ENCODE measurements around the gene ACSS1. TPM values are rescaled to one million over a fixed set of nuclear protein-coding genes. Genes with fewer than 3 reads are reported as not detected.
A peak's percentile ranks its signal among the peaks of the same experiment; 100 is the strongest.

ACSS1 gene
- total RNA-seq, 1 donor from 2014 or later: 7.3 TPM

DNA sequence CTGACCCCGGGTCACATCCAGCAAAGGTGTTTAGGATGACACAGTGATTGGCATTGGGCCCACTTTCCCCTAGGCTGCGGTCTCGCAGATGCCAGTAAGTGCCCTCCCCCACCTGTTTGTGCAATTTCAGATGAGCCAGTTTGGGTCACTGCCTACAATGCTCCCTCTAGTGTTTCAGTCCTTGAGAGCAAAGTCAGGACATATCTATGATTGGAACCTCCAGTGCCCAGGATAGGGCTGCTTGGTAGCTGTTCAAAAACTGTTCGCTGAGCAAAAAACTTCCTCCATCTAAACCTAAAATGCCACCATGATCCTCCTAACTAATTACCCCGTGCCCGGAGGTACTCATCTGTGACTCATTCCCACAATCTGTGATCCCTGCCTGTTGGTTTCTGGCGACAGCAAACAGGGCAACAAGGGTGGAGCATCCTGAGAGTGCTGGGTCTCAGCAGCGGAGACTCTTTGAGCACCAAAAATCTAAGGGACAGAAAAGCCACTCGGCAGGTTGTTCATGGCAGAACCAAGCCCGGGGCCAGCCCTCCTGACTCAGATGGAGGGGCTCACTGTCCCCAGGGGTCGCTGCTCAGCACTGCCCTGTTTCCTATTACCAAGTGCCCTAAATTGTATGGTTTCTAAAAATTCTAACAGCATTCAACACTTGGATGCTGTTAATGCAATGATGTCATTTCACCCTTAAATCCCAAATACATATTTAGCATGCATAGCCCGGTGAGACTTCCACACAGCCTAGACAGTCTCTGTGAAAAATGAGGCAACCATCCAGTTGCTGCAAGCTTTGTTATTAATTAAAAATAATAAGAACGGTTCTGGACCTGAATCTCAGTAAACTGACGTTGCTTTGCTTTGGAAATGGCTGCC, 19.0 kb upstream of the ACSS1 start:
- H3K4me3 ChIP-seq (ENCODE audit: low read depth, low read length): no peak overlapping the region
- TF ChIP-seq, protein P1, sequence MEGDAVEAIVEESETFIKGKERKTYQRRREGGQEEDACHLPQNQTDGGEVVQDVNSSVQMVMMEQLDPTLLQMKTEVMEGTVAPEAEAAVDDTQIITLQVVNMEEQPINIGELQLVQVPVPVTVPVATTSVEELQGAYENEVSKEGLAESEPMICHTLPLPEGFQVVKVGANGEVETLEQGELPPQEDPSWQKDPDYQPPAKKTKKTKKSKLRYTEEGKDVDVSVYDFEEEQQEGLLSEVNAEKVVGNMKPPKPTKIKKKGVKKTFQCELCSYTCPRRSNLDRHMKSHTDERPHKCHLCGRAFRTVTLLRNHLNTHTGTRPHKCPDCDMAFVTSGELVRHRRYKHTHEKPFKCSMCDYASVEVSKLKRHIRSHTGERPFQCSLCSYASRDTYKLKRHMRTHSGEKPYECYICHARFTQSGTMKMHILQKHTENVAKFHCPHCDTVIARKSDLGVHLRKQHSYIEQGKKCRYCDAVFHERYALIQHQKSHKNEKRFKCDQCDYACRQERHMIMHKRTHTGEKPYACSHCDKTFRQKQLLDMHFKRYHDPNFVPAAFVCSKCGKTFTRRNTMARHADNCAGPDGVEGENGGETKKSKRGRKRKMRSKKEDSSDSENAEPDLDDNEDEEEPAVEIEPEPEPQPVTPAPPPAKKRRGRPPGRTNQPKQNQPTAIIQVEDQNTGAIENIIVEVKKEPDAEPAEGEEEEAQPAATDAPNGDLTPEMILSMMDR (IDR thresholded peaks at IDR 0.05; ENCODE audit: insufficient read depth, low read length, poor library complexity, severe bottlenecking): peak; percentile 15
- no peak for DNase-seq (ENCODE audit: low read depth)

DNA sequence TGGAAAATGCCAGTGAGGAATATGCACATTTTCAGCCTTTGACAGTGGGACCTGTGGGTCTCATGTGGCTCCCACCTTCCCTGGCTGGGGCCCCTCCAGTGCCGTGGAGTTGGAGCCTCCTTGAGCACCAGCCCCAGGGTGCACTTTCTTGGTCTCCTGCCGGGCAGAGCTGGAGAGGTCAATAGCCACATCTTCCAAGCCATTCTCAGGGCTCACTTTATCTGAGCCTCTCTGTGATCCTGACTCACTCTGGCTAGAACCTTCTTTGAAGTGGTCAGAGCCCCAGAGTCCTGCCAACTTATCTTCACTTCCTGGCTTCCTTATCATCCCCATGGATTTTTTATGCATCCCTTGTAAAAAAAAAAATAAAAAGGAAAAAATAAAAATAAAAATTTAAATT, 18.3 kb upstream of the ACSS1 start:
- no peaks in the 10 kb centered on the region for H3K36me3 ChIP-seq (ENCODE audit: control insufficient read depth, insufficient read depth, low read length)
- no peak for DNase-seq (ENCODE audit: low read depth)
- peaks cover 52% of the 10 kb centered on the region for H3K27me3 ChIP-seq (ENCODE audit: control insufficient read depth, insufficient read depth, low read length)

More for the DNA sequence above, 19.0 kb upstream of the ACSS1 start:
- H3K27me3 ChIP-seq (ENCODE audit: control insufficient read depth, insufficient read depth, low read length): peaks cover 54% of the 10 kb centered on the region
- H3K36me3 ChIP-seq (ENCODE audit: control insufficient read depth, insufficient read depth, low read length): no peaks in the 10 kb centered on the region

DNA sequence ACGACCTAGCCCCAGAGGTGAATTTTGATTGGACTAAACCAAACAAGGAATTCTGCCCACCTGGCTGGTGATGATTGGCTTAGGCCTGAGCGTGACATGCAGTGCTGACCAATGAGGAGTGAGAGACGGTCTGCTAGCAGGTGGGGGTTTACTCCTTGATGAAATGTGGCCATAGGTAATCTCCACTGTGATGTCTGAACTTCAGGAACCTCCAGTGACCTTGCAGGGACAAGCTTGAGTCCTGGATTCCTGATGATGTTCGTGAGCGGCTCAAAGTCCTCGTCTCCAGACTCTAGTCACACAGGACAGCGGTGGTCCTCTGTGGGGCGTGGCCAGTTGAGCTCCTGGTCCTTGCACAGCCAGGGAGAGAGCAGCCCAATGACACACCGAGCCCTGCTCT, 15.6 kb upstream of the ACSS1 start:
- Histone ChIP-seq H3K4me3 (ENCODE audit: low read depth, low read length) (no peak overlapping the region), H3K27me3 (ENCODE audit: control insufficient read depth, insufficient read depth, low read length) (peaks cover 44% of the 10 kb centered on the region), H3K36me3 (ENCODE audit: control insufficient read depth, insufficient read depth, low read length) (no peaks in the 10 kb centered on the region)
- TF ChIP-seq, protein P1 (IDR thresholded peaks at IDR 0.05; ENCODE audit: insufficient read depth, low read length, poor library complexity, severe bottlenecking): no peak
- DNase-seq (ENCODE audit: low read depth): no peak

More for the DNA sequence above, 18.3 kb upstream of the ACSS1 start:
- TF ChIP-seq, protein P1 (IDR thresholded peaks at IDR 0.05; ENCODE audit: insufficient read depth, low read length, poor library complexity, severe bottlenecking): no peak
- no peak overlapping the region for H3K4me3 ChIP-seq (ENCODE audit: low read depth, low read length)

DNA sequence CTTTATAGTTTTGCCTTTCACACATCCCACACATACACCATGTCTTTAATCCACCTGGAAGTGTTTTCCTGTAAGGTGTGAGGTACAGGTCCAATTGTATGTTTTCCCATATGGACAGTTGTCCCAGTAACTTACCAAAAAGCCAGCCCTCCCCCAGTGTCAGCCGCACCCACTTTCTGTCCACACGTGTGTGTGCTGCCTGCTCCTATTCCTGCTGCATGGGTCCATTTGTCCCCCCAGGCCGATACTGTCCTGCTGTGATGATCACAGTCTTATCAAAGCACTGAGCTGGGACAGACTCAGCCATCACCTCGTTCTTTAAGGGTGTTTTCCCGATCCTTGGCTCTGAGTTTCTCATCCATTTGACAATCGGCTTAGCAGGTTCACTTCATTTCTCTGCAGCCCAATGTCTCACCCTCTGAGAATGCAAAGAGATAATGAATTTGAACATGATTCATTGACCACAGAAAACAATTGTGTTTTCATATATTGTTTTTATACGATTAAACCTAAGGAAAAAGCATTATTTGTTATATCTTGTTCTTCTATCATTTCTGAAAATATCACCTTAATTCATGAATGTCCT, 14.4 kb upstream of the ACSS1 start:
- DNase-seq (ENCODE audit: low read depth): no peak
- H3K27me3 ChIP-seq (ENCODE audit: control insufficient read depth, insufficient read depth, low read length): peaks cover 36% of the 10 kb centered on the region
- TF ChIP-seq, protein P1 (IDR thresholded peaks at IDR 0.05; ENCODE audit: insufficient read depth, low read length, poor library complexity, severe bottlenecking): no peak

DNA sequence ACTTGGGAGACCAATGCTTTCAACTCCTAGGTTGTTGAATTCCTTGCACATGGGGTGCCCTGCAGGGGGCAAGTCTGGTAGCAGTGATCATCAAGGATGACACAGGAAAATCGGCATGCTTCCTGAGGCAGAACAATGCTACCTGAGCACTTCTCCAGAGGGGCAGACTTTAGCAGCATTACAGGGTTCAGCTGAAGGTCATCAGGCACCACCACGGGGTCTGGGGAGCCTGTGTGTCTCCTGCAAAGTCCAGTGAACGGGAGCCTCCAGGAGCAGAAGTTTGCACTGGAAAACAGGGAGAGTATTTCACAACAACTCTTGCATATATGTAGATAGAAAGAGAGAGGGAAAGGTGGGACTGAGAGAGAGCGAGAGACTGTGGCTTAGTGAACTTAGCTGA, 13.8 kb upstream of the ACSS1 start:
- no peak for DNase-seq (ENCODE audit: low read depth)
- no peak overlapping the region for H3K4me3 ChIP-seq (ENCODE audit: low read depth, low read length)
- TF ChIP-seq, protein P1 (IDR thresholded peaks at IDR 0.05; ENCODE audit: insufficient read depth, low read length, poor library complexity, severe bottlenecking): no peak
- H3K36me3 ChIP-seq (ENCODE audit: control insufficient read depth, insufficient read depth, low read length): no peaks in the 10 kb centered on the region
- peaks cover 31% of the 10 kb centered on the region for H3K27me3 ChIP-seq (ENCODE audit: control insufficient read depth, insufficient read depth, low read length)

More for the DNA sequence above, 14.4 kb upstream of the ACSS1 start:
- Histone ChIP-seq H3K36me3 (ENCODE audit: control insufficient read depth, insufficient read depth, low read length) (no peaks in the 10 kb centered on the region), H3K4me3 (ENCODE audit: low read depth, low read length) (no peak overlapping the region)

All from kidney epithelial cell (primary cell).